K562 (cell line): ENCODE data around the gene NPAS3.

Experiments used
- ARID3A ChIP-seq: IDR thresholded peaks from 2 replicates; pipeline ENCODE4 v1.6.1; 2012; ENCODE audit warnings: low read depth, low read length, improper control_type of control experiment, borderline replicate concordance
- ARID4B ChIP-seq: sonication (generic); formaldehyde crosslinking; IDR thresholded peaks from 2 replicates; pipeline ENCODE4 v1.8.0; 2022; ENCODE audit warnings: mild to moderate bottlenecking, missing genetic modification reagents
- BHLHE40 ChIP-seq: IDR thresholded peaks from 2 replicates; pipeline ENCODE4 v1.6.1; 2011; ENCODE audit warnings: low read length, improper control_type of control experiment
- FOXP4 ChIP-seq: sonication (generic); formaldehyde crosslinking; IDR thresholded peaks from 2 replicates; pipeline ENCODE4 v1.8.0; 2022; ENCODE audit warnings: mild to moderate bottlenecking, missing genetic modification reagents, borderline replicate concordance
- KDM4B ChIP-seq, 2 experiments: fragments of 450-650 bp in 1 of 2; sonication (generic) in 1 of 2; IDR thresholded peaks; 2 replicates each; pipeline ENCODE4 v1.6.1; 2016 to 2017; ENCODE audit warnings: borderline replicate concordance in 2 of 2, antibody characterized with exemption in 1 of 2, low read depth in 1 of 2, mild to moderate bottlenecking in 1 of 2
- LEF1 ChIP-seq: fragments of 450-650 bp; IDR thresholded peaks from 2 replicates; pipeline ENCODE4 v1.6.1; 2016; ENCODE audit warnings: mild to moderate bottlenecking
- MTA3 ChIP-seq: fragments of 450-650 bp; formaldehyde crosslinking; IDR thresholded peaks from 2 replicates; pipeline ENCODE4 v1.6.1; 2017; ENCODE audit warnings: mild to moderate bottlenecking, borderline replicate concordance
- NBN ChIP-seq: fragments of 450-650 bp; IDR thresholded peaks from 2 replicates; pipeline ENCODE4 v1.6.1; 2016; ENCODE audit warnings: low read depth, mild to moderate bottlenecking
- POLR2AphosphoS5 ChIP-seq: IDR thresholded peaks from 2 replicates; pipeline ENCODE4 v1.6.1; 2011; ENCODE audit warnings: mild to moderate bottlenecking, low read depth, low read length, moderate library complexity; ENCODE audit not compliant: control insufficient read depth, insufficient read depth
- TBP ChIP-seq: optimal IDR thresholded peaks from 2 replicates; pipeline ENCODE3; 2011; ENCODE audit warnings: low read depth, low read length, improper control_type of control experiment

GRCh38 chr14:33309106-33309505 lies 370.4 kb downstream of the NPAS3 start:
- TF ChIP-seq TBP (no peak), KDM4B (IDR thresholded peaks at IDR 0.05; ENCODE audit: borderline replicate concordance in 2 of 2, low read depth in 1 of 2) (no peak), POLR2AphosphoS5 (no peak), MTA3 (no peak), ARID4B (no peak), FOXP4 (CRISPR knock-in tag) (no peak), BHLHE40 (no peak), LEF1 (no peak), NBN (no peak), ARID3A (no peak)
